ENCODE measurements around the gene SNCA.

SNCA gene

GRCh38 chr4:89797117-89797516 lies 39.8 kb downstream of the SNCA start:
- ChIA-PET CTCF (no interaction called here), POLR2A (no interaction called here)
- DNase-seq (ENCODE audit: low read depth, low spot score) = no peak
- H3K4me3 ChIP-seq (ENCODE audit: low read depth, low read length) = no peak overlapping the region
- TF ChIP-seq, protein P1, sequence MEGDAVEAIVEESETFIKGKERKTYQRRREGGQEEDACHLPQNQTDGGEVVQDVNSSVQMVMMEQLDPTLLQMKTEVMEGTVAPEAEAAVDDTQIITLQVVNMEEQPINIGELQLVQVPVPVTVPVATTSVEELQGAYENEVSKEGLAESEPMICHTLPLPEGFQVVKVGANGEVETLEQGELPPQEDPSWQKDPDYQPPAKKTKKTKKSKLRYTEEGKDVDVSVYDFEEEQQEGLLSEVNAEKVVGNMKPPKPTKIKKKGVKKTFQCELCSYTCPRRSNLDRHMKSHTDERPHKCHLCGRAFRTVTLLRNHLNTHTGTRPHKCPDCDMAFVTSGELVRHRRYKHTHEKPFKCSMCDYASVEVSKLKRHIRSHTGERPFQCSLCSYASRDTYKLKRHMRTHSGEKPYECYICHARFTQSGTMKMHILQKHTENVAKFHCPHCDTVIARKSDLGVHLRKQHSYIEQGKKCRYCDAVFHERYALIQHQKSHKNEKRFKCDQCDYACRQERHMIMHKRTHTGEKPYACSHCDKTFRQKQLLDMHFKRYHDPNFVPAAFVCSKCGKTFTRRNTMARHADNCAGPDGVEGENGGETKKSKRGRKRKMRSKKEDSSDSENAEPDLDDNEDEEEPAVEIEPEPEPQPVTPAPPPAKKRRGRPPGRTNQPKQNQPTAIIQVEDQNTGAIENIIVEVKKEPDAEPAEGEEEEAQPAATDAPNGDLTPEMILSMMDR (IDR thresholded peaks at IDR 0.05; ENCODE audit: insufficient read depth, low read length, missing control alignments) = no peak

GRCh38 chr4:89788206-89789072 lies 48.5 kb downstream of the SNCA start:
- CTCF ChIA-PET = no interaction called here
- no peak overlapping the region for H3K4me3 ChIP-seq (ENCODE audit: low read depth, low read length)
- TF ChIP-seq, protein P1 (IDR thresholded peaks at IDR 0.05; ENCODE audit: insufficient read depth, low read length, missing control alignments) = no peak
- no peak for DNase-seq (ENCODE audit: low read depth, low spot score)
- POLR2A ChIA-PET = no interaction called here

DNA sequence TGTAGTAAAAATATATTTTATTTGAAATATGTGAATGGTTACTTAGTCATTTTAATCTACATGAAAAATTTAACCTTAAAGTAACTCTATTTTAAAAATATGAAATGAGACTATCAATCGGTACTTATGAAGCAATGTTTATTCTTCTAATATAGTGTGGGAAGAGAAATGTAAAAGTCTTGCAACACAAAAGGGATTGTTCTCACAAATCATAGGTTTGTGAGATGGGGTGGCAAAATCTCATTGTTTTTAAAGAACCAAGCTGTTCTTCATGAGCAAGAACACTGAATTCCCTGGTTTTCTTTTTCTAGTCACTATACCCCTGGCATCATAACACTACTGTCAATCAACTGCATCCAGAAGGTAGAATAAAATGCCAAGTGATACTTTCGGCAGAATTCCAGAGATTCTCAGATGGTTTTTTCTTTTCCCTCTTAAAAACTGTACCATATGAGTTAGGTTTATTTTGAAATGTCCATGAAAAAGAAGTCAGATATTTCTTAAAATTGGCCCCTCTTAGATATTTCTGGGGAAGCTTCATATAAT lies 52.2 kb downstream of the SNCA start:
- POLR2A ChIA-PET = no interaction called here
- CTCF ChIA-PET = no interaction called here
- H3K4me3 ChIP-seq (ENCODE audit: low read depth, low read length) = no peak overlapping the region
- TF ChIP-seq, protein P1 (IDR thresholded peaks at IDR 0.05; ENCODE audit: insufficient read depth, low read length, missing control alignments) = no peak
- DNase-seq (ENCODE audit: low read depth, low spot score) = no peak

DNA sequence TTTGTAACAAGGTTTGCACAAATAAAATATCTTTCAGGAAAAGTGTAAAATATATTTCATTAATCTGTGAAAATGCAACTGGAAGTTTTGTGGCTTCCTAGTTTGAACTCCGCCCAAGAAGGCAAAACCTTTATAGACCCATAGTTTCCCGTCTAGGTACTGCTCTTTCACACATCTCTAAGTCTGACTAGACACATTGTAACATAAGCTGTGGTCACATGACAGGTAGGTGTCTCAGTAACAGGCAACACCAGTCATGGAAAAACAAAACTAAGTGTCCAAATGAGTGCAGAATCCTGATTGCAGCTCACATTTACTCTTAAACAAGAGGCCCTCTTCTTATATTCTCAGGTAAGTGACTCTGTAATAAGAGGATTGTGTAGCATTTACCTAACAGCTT lies 55.6 kb downstream of the SNCA start:
- ChIA-PET CTCF (no interaction called here), POLR2A (no interaction called here)
- TF ChIP-seq, protein P1 (IDR thresholded peaks at IDR 0.05; ENCODE audit: insufficient read depth, low read length, missing control alignments) = no peak
- H3K4me3 ChIP-seq (ENCODE audit: low read depth, low read length) = no peak overlapping the region
- DNase-seq (ENCODE audit: low read depth, low spot score) = no peak

GRCh38 chr4:89773805-89774204 lies 63.2 kb downstream of the SNCA start:
- DNase-seq (ENCODE audit: low read depth, low spot score) = no peak
- ChIA-PET CTCF (no interaction called here), POLR2A (no interaction called here)
- no peak overlapping the region for H3K4me3 ChIP-seq (ENCODE audit: low read depth, low read length)
- TF ChIP-seq, protein P1 (IDR thresholded peaks at IDR 0.05; ENCODE audit: insufficient read depth, low read length, missing control alignments) = no peak

DNA sequence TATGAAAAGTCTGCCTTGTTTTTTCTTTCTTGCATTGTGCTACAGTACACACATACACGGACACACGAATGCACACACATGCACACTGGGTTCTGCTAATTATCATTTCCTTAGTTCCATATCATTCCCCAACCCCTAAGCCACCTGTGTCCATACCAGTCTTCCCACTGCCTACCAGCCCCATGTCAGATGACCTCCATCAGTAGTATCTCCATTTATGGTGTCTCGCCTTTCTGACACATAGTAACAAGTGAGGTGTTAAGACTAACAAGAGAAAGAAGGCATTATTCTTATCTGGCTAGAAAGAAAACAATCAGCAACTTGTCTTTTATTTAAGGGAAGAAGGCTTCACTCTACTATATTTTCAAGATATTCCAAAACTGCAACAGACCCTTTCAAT lies 67.1 kb downstream of the SNCA start:
- TF ChIP-seq, protein P1 (IDR thresholded peaks at IDR 0.05; ENCODE audit: insufficient read depth, low read length, missing control alignments) = no peak
- POLR2A ChIA-PET = no interaction called here
- CTCF ChIA-PET = no interaction called here
- no peak overlapping the region for H3K4me3 ChIP-seq (ENCODE audit: low read depth, low read length)
- DNase-seq (ENCODE audit: low read depth, low spot score) = no peak

Measured in AG04449 (cell line).